ENCODE data around the gene OR51B4. TPM values are rescaled to one million over a fixed set of nuclear protein-coding genes. Genes with fewer than 3 reads are reported as not detected.
"Not testable (repeated sequence)": the region's sequence is repeated elsewhere in the genome, so short reads cannot be mapped to it uniquely, and the experiment has no call there.

Gene OR51B4
- total RNA-seq, 1 experiment from 2014 or later, result not detected

GRCh38 chr11:5336331-5336730, 34.6 kb upstream of the OR51B4 start:
- H3K9me3 ChIP-seq (ENCODE audit: low read length), result no peaks in the 10 kb centered on the region
- no peak overlapping the region for H3K4me2 ChIP-seq (ENCODE audit: low read depth, low read length, poor library complexity, severe bottlenecking)
- no peaks in the 10 kb centered on the region for H3K4me1 ChIP-seq (ENCODE audit: low read length)
- no peaks in the 10 kb centered on the region for H3K27me3 ChIP-seq (ENCODE audit: low read length)
- H3K4me3 ChIP-seq (ENCODE audit: low read length), result no peak overlapping the region
- H3K79me2 ChIP-seq (ENCODE audit: low read length), result no peaks in the 10 kb centered on the region
- no peak for DNase-seq
- no peak overlapping the region for H3K27ac ChIP-seq (ENCODE audit: low read length)
- no peak overlapping the region for H2AFZ ChIP-seq (ENCODE audit: low read length)
- no peak overlapping the region for H3K9ac ChIP-seq (ENCODE audit: low read length)
- no peaks in the 10 kb centered on the region for H3K9me2 ChIP-seq (replicated peaks; ENCODE audit: insufficient read depth, low read length)
- H4K20me1 ChIP-seq (ENCODE audit: insufficient read depth, low read depth, low read length), result no peaks in the 10 kb centered on the region
- H3K36me3 ChIP-seq (ENCODE audit: insufficient read depth, low read length), result no peaks in the 10 kb centered on the region

GRCh38 chr11:5335170-5335569, 33.4 kb upstream of the OR51B4 start:
- Histone ChIP-seq H3K4me2 (ENCODE audit: low read depth, low read length, poor library complexity, severe bottlenecking) (no peak overlapping the region), H3K36me3 (ENCODE audit: insufficient read depth, low read length) (no peaks in the 10 kb centered on the region), H3K9me2 (replicated peaks; ENCODE audit: insufficient read depth, low read length) (no peaks in the 10 kb centered on the region), H3K4me3 (ENCODE audit: low read length) (no peak overlapping the region), H3K9ac (ENCODE audit: low read length) (no peak overlapping the region), H3K27me3 (ENCODE audit: low read length) (no peaks in the 10 kb centered on the region), H2AFZ (ENCODE audit: low read length) (no peak overlapping the region), H3K27ac (ENCODE audit: low read length) (no peak overlapping the region), H4K20me1 (ENCODE audit: insufficient read depth, low read depth, low read length) (no peaks in the 10 kb centered on the region), H3K4me1 (ENCODE audit: low read length) (no peaks in the 10 kb centered on the region), H3K9me3 (ENCODE audit: low read length) (no peaks in the 10 kb centered on the region), H3K79me2 (ENCODE audit: low read length) (no peaks in the 10 kb centered on the region)
- no peak for DNase-seq

- Histone ChIP-seq H3K9me3 (ENCODE audit: low read length) (no peaks in the 10 kb centered on the region), H3K79me2 (ENCODE audit: low read length) (no peaks in the 10 kb centered on the region), H3K4me2 (ENCODE audit: low read depth, low read length, poor library complexity, severe bottlenecking) (no peak within 1 kb of the TSS), H2AFZ (ENCODE audit: low read length) (no peak within 1 kb of the TSS), H3K36me3 (ENCODE audit: insufficient read depth, low read length) (no peaks in the 10 kb centered on the region), H3K4me3 (ENCODE audit: low read length) (no peak within 1 kb of the TSS), H3K27ac (ENCODE audit: low read length) (no peak within 1 kb of the TSS), H3K4me1 (ENCODE audit: low read length) (no peaks in the 10 kb centered on the region), H4K20me1 (ENCODE audit: insufficient read depth, low read depth, low read length) (no peaks in the 10 kb centered on the region), H3K9ac (ENCODE audit: low read length) (no peak within 1 kb of the TSS), H3K9me2 (replicated peaks; ENCODE audit: insufficient read depth, low read length) (no peaks in the 10 kb centered on the region), H3K27me3 (ENCODE audit: low read length) (0 out of 2 replicates have a peak, but pooled peaks cover 3% of the 10 kb centered on the region)
- no peak for DNase-seq
These were observed 22.5 kb upstream of the OR51B4 start, which contains the start of gene OR51B2 for GRCh38 chr11:5324197-5324596. Gene OR51B2, minus strand, starts transcription at chr11:5324297. Its CDS starts 0 bp downstream, at chr11:5324297.

GRCh38 chr11:5317292-5317691, 15.5 kb upstream of the OR51B4 start:
- H3K79me2 ChIP-seq (ENCODE audit: low read length), result no peaks in the 10 kb centered on the region
- H2AFZ ChIP-seq (ENCODE audit: low read length), result no peak overlapping the region
- no peaks in the 10 kb centered on the region for H3K36me3 ChIP-seq (ENCODE audit: insufficient read depth, low read length)
- H3K4me2 ChIP-seq (ENCODE audit: low read depth, low read length, poor library complexity, severe bottlenecking), result no peak overlapping the region
- H3K27me3 ChIP-seq (ENCODE audit: low read length), result no peaks in the 10 kb centered on the region
- no peak overlapping the region for H3K4me3 ChIP-seq (ENCODE audit: low read length)
- no peaks in the 10 kb centered on the region for H3K4me1 ChIP-seq (ENCODE audit: low read length)
- DNase-seq, result no peak
- no peak overlapping the region for H3K27ac ChIP-seq (ENCODE audit: low read length)
- no peaks in the 10 kb centered on the region for H4K20me1 ChIP-seq (ENCODE audit: insufficient read depth, low read depth, low read length)
- H3K9me2 ChIP-seq (replicated peaks; ENCODE audit: insufficient read depth, low read length), result no peaks in the 10 kb centered on the region
- H3K9ac ChIP-seq (ENCODE audit: low read length), result no peak overlapping the region
- H3K9me3 ChIP-seq (ENCODE audit: low read length), result no peaks in the 10 kb centered on the region

GRCh38 chr11:5313326-5314023, 11.7 kb upstream of the OR51B4 start:
- H3K9ac ChIP-seq (ENCODE audit: low read length); H4K20me1 ChIP-seq (ENCODE audit: insufficient read depth, low read depth, low read length); H3K4me1 ChIP-seq (ENCODE audit: low read length); H3K79me2 ChIP-seq (ENCODE audit: low read length); H3K4me3 ChIP-seq (ENCODE audit: low read length); H2AFZ ChIP-seq (ENCODE audit: low read length); H3K27me3 ChIP-seq (ENCODE audit: low read length); H3K4me2 ChIP-seq (ENCODE audit: low read depth, low read length, poor library complexity, severe bottlenecking); H3K36me3 ChIP-seq (ENCODE audit: insufficient read depth, low read length); H3K27ac ChIP-seq (ENCODE audit: low read length); DNase-seq; H3K9me3 ChIP-seq (ENCODE audit: low read length); H3K9me2 ChIP-seq (replicated peaks; ENCODE audit: insufficient read depth, low read length): not testable (repeated sequence)

GRCh38 chr11:5310423-5310822, 8.7 kb upstream of the OR51B4 start:
- no peaks in the 10 kb centered on the region for H3K79me2 ChIP-seq (ENCODE audit: low read length)
- DNase-seq, result no peak
- no peak overlapping the region for H3K4me3 ChIP-seq (ENCODE audit: low read length)
- H3K27ac ChIP-seq (ENCODE audit: low read length), result no peak overlapping the region
- H4K20me1 ChIP-seq (ENCODE audit: insufficient read depth, low read depth, low read length), result no peaks in the 10 kb centered on the region
- no peak overlapping the region for H3K9ac ChIP-seq (ENCODE audit: low read length)
- H3K9me2 ChIP-seq (replicated peaks; ENCODE audit: insufficient read depth, low read length), result no peaks in the 10 kb centered on the region
- H3K4me1 ChIP-seq (ENCODE audit: low read length), result no peaks in the 10 kb centered on the region
- H3K4me2 ChIP-seq (ENCODE audit: low read depth, low read length, poor library complexity, severe bottlenecking), result no peak overlapping the region
- H3K9me3 ChIP-seq (ENCODE audit: low read length), result no peaks in the 10 kb centered on the region
- H3K27me3 ChIP-seq (ENCODE audit: low read length), result no peaks in the 10 kb centered on the region
- no peaks in the 10 kb centered on the region for H3K36me3 ChIP-seq (ENCODE audit: insufficient read depth, low read length)
- no peak overlapping the region for H2AFZ ChIP-seq (ENCODE audit: low read length)

- H3K9me2 ChIP-seq (replicated peaks; ENCODE audit: insufficient read depth, low read length), result no peaks in the 10 kb centered on the region
- no peaks in the 10 kb centered on the region for H3K4me1 ChIP-seq (ENCODE audit: low read length)
- no peak overlapping the region for H3K4me3 ChIP-seq (ENCODE audit: low read length)
- no peak overlapping the region for H3K27ac ChIP-seq (ENCODE audit: low read length)
- H4K20me1 ChIP-seq (ENCODE audit: insufficient read depth, low read depth, low read length), result no peaks in the 10 kb centered on the region
- no peak for DNase-seq
- H2AFZ ChIP-seq (ENCODE audit: low read length), result no peak overlapping the region
- H3K27me3 ChIP-seq (ENCODE audit: low read length), result no peaks in the 10 kb centered on the region
- H3K4me2 ChIP-seq (ENCODE audit: low read depth, low read length, poor library complexity, severe bottlenecking), result no peak overlapping the region
- H3K9ac ChIP-seq (ENCODE audit: low read length), result no peak overlapping the region
- no peaks in the 10 kb centered on the region for H3K36me3 ChIP-seq (ENCODE audit: insufficient read depth, low read length)
- no peaks in the 10 kb centered on the region for H3K9me3 ChIP-seq (ENCODE audit: low read length)
- H3K79me2 ChIP-seq (ENCODE audit: low read length), result no peaks in the 10 kb centered on the region
These were observed 5.7 kb upstream of the OR51B4 start for GRCh38 chr11:5307256-5308019.

- no peaks in the 10 kb centered on the region for H3K36me3 ChIP-seq (ENCODE audit: insufficient read depth, low read length)
- no peak overlapping the region for H2AFZ ChIP-seq (ENCODE audit: low read length)
- no peak overlapping the region for H3K4me2 ChIP-seq (ENCODE audit: low read depth, low read length, poor library complexity, severe bottlenecking)
- H3K4me3 ChIP-seq (ENCODE audit: low read length), result no peak overlapping the region
- H3K79me2 ChIP-seq (ENCODE audit: low read length), result no peaks in the 10 kb centered on the region
- H4K20me1 ChIP-seq (ENCODE audit: insufficient read depth, low read depth, low read length), result no peaks in the 10 kb centered on the region
- H3K4me1 ChIP-seq (ENCODE audit: low read length), result no peaks in the 10 kb centered on the region
- no peak for DNase-seq
- H3K27ac ChIP-seq (ENCODE audit: low read length), result no peak overlapping the region
- H3K9me2 ChIP-seq (replicated peaks; ENCODE audit: insufficient read depth, low read length), result no peaks in the 10 kb centered on the region
- no peak overlapping the region for H3K9ac ChIP-seq (ENCODE audit: low read length)
- H3K9me3 ChIP-seq (ENCODE audit: low read length), result no peaks in the 10 kb centered on the region
- no peaks in the 10 kb centered on the region for H3K27me3 ChIP-seq (ENCODE audit: low read length)
These were observed 2.3 kb upstream of the OR51B4 start for GRCh38 chr11:5304046-5304445.

Measured in Karpas-422 (cell line).